Cardiac muscle cell (in vitro differentiated cells and primary cell): ENCODE results near the gene GALNS. TPM values are rescaled to one million over a fixed set of nuclear protein-coding genes. Genes with fewer than 3 reads are reported as not detected.
A peak's percentile ranks its signal among the peaks of the same experiment; 100 is the strongest.

Source experiments
- DNase-seq, 2 donors: peaks; one replicate each; pipeline versions ENCODE4 v3.0.0 to v3.0.0-alpha.2; 2010 to 2017; ENCODE audit warnings: low read depth in 1 of 2, low spot score in 1 of 2
- H3K27ac ChIP-seq: fragments of 200-600 bp; sonication (generic); 2 replicates; pipeline ENCODE4 v1.5.1; 2016
- H3K27me3 ChIP-seq: fragments of 200-600 bp; sonication (generic); 2 replicates; pipeline ENCODE4 v1.6.0; 2016; ENCODE audit warnings: control low read depth
- H3K36me3 ChIP-seq: fragments of 200-600 bp; sonication (generic); 2 replicates; pipeline ENCODE4 v1.5.1; 2016; ENCODE audit warnings: control low read depth
- H3K4me1 ChIP-seq: fragments of 200-600 bp; sonication (generic); 2 replicates; pipeline ENCODE4 v1.8.1; 2017; ENCODE audit warnings: low read depth, mild to moderate bottlenecking, mixed run types
- H3K4me3 ChIP-seq: fragments of 200-600 bp; sonication (generic); 2 replicates; pipeline ENCODE4 v1.5.1; 2016; ENCODE audit warnings: mild to moderate bottlenecking
- H3K9me3 ChIP-seq: fragments of 200-600 bp; sonication (generic); 2 replicates; pipeline ENCODE4 v1.5.1; 2017; ENCODE audit warnings: low read depth, mild to moderate bottlenecking, control low read depth
- CTCF ChIP-seq: IDR thresholded peaks from 2 replicates; pipeline ENCODE4 v1.5.1; 2012; ENCODE audit warnings: low read depth, mild to moderate bottlenecking, low read length
- polyA plus RNA-seq: library from polyadenylated mRNA; unstranded; fragments of >200 nt; fragmentation: Nextera tagmentation; extraction: Ambion mirVana; gene quantifications from 2 replicates; pipeline ENCODE4 v1.2.1, GENCODE V29; 2016
- total RNA-seq: library from RNA; depleted of rRNA; stranded (reverse); fragments of >200 nt; gene quantifications from 2 replicates; pipeline ENCODE4 v1.2.3, GENCODE V29; 2016

The GALNS gene
- total RNA-seq (28.3 and 29.5 TPM in 2 replicates), polyA plus RNA-seq (23.4 and 31.0 TPM in 2 replicates)

GRCh38 chr16:88856828-88857727 lies at the start of gene GALNS, which contains the start of gene TRAPPC2L:
GALNS (minus strand) TSS chr16:88856947; CDS start chr16:88856877, 70 bp downstream.
TRAPPC2L (plus strand) TSS chr16:88857127; CDS start chr16:88857151, 24 bp downstream.
- no peaks in the 10 kb centered on the region for H3K27me3 ChIP-seq
- H3K4me1 ChIP-seq: no peaks in the 10 kb centered on the region
- no peaks in the 10 kb centered on the region for H3K9me3 ChIP-seq
- peak within 1 kb of the TSS; percentile 78 for H3K27ac ChIP-seq
- H3K36me3 ChIP-seq: peaks cover 4% of the 10 kb centered on the region
- peak; percentile 98 to 99 for DNase-seq
- H3K4me3 ChIP-seq: peak within 1 kb of the TSS; percentile 75
- no peak for TF ChIP-seq CTCF

GRCh38 chr16:88906020-88906419 lies 49.3 kb upstream of the GALNS start:
- no peak for DNase-seq
- no peaks in the 10 kb centered on the region for H3K4me1 ChIP-seq
- TF ChIP-seq CTCF: no peak

GRCh38 chr16:88905563-88905962 lies 48.8 kb upstream of the GALNS start:
- H3K4me1 ChIP-seq: no peaks in the 10 kb centered on the region
- no peaks in the 10 kb centered on the region for H3K9me3 ChIP-seq
- no peaks in the 10 kb centered on the region for H3K27me3 ChIP-seq
- TF ChIP-seq CTCF: no peak
- H3K36me3 ChIP-seq: no peaks in the 10 kb centered on the region
- no peak overlapping the region for H3K27ac ChIP-seq
- no peak overlapping the region for H3K4me3 ChIP-seq
- peak in 1 of 2 donors; percentile 33 for DNase-seq

More at GRCh38 chr16:88906020-88906419, 49.3 kb upstream of the GALNS start:
- Histone ChIP-seq H3K36me3 (no peaks in the 10 kb centered on the region), H3K27me3 (no peaks in the 10 kb centered on the region), H3K9me3 (no peaks in the 10 kb centered on the region), H3K4me3 (no peak overlapping the region), H3K27ac (no peak overlapping the region)

- Histone ChIP-seq H3K4me3 (no peak overlapping the region), H3K36me3 (no peaks in the 10 kb centered on the region), H3K9me3 (no peaks in the 10 kb centered on the region), H3K27ac (no peak overlapping the region), H3K27me3 (no peaks in the 10 kb centered on the region), H3K4me1 (no peaks in the 10 kb centered on the region)
- DNase-seq: no peak
- TF ChIP-seq CTCF: no peak
Measured at GRCh38 chr16:88904676-88905365, 48.1 kb upstream of the GALNS start.

GRCh38 chr16:88903267-88903666 lies 46.5 kb upstream of the GALNS start:
- Histone ChIP-seq H3K36me3 (no peaks in the 10 kb centered on the region), H3K9me3 (no peaks in the 10 kb centered on the region), H3K27ac (no peak overlapping the region), H3K27me3 (no peaks in the 10 kb centered on the region), H3K4me3 (no peak overlapping the region), H3K4me1 (no peaks in the 10 kb centered on the region)
- TF ChIP-seq CTCF: no peak
- no peak for DNase-seq
